Activated T-cell treated with anti-CD3 and anti-CD28 coated beads for 1 hour (primary cell): ENCODE measurements around the gene REXO5.
"Not testable (repeated sequence)": the region's sequence is repeated elsewhere in the genome, so short reads cannot be mapped to it uniquely, and the experiment has no call there.

Experiments
- DNase-seq: peaks from one replicate; pipeline ENCODE4 v3.0.0-alpha.2; 2020; ENCODE audit warnings: low read depth

Gene REXO5

GRCh38 chr16:20803192-20803560 is 3.2 kb upstream of the REXO5 start:
- DNase-seq: no peak

DNA sequence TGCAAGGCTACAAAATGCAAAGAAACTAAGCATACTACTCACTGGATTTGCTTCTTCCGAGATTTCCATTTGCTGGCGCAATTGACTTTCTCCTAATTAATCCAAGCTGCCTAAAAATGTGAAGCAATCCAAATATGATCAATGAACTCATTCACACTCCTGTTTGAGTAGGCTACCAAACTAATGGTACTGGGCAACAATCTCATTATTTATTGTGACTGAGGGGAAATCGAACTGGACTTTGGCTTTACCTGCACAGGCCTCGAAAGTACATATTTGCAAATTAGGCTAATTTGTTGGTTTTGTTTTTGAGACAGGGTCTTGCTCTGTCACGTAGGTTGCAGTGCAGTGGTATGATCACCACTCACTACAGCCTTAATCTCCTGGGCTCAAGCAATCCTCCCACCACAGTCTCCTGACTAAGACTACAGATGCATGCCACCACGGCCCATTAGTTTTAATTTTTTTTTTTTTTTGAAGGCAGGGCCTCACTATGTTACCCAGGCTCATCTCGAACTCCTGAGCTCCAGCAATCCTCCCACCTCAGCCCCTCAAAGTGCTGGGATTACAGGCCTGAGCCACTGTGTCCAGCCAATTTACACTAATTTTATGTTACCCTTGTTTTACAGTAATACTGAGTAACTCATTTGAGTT is 2.6 kb upstream of the REXO5 start:
- no peak for DNase-seq

DNA sequence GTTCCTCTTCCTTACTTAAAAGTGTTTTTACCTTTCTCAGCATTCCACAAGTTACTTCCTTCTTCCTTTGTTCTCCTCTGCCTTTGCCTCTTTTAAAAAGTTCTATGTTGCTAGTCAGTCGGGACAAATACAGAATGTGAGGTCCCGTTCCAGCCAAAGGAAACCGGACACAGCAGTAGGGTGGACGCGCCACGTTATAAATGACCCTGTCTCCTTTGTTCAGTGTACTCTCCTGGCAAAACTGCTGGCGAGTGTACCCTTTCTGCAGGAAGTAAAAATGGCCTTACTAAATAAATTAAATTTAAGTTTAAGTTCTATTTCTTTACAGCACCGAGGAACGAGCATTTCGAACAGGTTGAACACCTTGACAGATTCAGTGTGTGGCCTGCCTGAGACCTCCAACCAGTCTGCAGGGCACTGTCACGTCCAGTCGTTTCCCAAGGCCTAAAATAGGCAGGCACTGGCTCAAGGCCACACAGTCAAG is 601 bp upstream of the REXO5 start:
- DNase-seq: not testable (repeated sequence)

DNA sequence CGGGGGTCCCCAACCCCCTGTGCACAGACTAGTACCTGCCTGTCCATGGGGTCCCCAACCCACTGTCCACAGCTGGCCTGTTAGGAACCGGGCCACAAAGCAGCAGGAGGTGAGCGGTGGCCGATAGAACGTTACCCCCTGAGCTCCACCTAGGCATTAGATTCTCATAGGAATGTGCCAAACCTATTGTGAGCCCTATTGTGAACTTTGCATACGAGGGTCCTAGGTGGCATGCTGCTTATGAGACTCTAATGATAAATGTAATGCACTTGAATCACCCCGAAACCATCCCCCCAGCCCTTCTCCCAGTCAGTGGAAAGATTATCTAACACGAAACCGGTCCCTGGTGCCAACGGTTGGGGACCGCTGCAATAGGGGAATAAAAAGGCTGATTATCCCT is 1.5 kb downstream of the REXO5 start:
- no peak for DNase-seq

DNA sequence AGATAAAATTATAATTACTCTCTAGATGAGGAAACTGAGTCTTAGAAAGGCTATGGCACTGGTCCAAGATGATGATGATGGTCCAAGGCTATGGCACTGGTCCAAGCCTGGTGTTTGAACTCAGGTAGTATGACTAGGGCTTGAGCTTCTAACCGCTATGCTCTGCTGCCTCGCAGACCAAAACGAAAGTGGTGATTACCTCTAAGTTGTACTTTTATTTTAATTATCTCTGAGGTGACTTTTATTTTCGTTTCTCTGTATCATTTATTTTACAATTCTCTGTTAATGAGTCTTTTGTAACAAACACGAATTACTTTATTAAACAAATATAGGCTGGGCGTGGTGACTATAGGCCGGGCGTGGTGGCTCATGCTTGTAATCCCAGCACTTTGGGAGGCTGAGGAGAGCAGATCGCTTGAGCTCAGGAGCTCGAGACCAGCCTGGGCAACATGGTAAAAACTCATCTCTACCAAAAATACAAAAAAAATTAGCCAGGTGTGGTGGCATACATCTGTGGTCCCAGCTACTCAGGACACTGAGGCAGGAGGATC is 5.6 kb downstream of the REXO5 start:
- no peak for DNase-seq

GRCh38 chr16:20812510-20812909 is 6.2 kb downstream of the REXO5 start:
- DNase-seq: no peak

GRCh38 chr16:20814784-20815183 is 8.5 kb downstream of the REXO5 start:
- DNase-seq: no peak

DNA sequence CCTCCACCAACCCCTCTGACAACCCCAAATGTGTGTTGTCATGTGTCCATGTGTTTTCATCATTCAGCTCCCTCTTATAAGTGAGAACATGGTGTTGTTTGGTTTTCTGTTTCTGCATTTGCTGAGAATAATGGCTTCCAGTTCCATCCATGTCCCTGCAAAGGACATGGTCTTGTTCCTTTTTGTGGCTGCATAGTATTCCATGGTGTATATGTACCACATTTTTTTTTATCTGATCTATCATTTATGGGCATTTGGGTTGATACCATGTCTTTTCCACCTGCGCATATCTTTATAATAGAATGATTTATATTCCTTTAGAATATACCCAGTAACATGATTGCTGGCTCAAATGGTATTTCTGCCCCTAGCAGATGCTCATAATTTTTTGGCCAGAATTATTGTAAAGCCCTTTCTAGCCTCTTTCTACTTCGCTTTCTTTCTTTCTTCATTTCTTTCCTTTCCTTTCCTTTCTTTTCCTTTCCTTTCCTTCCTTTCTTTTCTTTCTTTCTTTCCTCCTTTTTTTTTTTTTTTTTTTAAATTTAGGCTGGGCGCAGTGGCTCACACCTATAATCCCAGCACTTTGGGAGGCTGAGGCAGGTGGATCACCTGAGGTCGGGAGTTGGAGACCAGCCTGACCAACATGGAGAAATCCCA is 12.7 kb downstream of the REXO5 start:
- DNase-seq: no peak

- DNase-seq: no peak
These were observed 15.4 kb downstream of the REXO5 start for GRCh38 chr16:20821682-20822081.

DNA sequence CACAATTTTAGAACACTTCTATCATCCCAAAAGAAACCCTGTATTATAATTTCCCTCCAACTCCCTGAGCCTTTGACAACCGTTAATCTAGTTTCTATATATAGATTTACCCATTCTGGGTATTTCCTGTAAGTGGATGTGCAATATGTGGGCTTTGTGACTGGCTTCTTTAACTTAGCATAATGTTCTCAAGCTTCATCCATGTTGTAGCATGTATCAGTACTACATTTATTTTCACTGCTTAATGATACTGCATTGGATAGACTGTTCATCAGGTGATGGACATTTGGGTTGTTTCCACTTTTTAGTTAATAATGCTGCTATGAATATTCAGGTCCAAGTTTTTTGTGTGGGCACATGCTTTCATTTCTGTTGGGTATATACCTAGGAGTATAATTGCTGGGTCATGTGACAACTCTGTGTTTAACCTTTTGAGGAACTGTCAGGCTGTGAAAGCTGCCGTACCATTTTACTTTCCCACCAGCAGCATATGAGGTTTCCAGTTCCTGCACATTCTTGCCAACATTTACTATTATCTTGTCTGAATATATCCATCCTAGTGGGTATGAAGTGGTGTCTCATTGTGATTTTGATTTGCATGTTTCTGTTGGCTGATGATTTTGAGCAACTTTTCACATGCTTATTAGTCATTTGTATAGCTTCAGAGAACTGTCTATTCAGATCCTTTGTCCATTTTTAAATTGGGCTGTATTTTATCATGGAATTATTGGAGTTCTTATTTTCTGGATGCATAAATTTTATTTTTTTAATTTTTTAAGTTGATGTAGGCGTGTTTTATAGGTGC is 16.4 kb downstream of the REXO5 start:
- no peak for DNase-seq

DNA sequence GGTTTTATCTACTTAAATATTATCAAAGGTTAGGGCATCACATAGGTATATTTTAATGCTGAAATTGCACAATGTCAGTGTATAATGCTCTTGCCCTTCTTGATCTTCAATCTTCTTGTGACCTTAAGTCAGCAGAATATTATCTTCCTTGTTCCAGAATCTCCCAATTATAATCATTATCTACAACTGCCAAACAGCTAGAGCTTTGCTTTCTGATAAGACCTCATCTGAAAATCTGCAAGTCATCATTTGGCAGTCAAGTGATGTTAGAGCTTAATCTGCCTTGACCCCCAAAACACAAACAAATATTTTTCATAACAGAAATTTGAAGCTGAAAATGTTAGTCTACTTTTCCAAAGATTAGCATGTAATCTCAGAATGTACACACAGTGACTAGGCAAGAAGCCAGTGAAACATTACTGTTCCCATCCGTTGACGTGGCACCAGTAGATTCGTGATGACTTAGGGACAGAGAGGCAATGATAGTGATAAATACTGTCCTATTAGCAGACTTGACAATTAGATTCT is 19.8 kb downstream of the REXO5 start:
- no peak for DNase-seq

GRCh38 chr16:20829536-20829935 is 23.2 kb downstream of the REXO5 start:
- DNase-seq: no peak

GRCh38 chr16:20830372-20830771 is 24.0 kb downstream of the REXO5 start:
- DNase-seq: no peak

DNA sequence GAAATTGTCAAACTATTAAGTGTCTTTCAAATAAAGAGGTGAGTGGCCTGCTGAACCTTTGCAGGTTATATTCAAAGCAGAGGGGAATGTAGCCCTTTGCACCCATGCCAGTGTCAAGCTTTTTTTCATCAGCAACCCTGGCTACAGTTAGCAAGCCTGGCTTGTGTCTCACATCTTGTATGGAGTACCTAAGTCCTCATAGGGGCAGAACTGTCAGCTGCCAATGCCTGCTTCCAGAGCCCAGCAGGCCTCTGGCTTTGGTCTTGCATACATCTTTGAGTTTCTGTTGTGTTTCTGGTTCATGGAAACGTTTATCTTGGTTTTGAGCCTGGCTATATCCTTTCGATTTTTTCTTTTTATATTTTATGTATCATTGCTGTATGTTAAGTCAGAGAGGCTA is 26.8 kb downstream of the REXO5 start:
- DNase-seq: no peak

GRCh38 chr16:20838240-20838639 is 31.9 kb downstream of the REXO5 start:
- no peak for DNase-seq

DNA sequence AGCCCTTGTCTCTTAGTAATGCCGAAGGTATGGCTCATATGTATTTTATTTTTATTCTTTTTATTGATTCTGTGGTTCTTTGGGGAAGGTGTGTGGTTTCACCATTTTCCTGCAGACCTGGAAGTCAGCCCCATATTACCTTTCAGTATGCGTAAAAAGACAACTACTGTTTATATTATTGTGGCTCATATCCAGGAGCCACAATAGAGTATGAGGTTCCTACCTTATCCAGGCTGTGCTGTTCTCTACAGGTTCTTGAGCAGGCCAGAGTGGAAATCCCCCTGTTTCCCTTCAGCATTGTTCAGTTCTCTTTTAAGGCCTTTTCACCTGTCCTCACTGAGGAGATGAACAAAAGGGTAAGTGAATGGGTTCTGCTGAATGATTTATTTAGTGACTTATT is 33.2 kb downstream of the REXO5 start:
- no peak for DNase-seq

DNA sequence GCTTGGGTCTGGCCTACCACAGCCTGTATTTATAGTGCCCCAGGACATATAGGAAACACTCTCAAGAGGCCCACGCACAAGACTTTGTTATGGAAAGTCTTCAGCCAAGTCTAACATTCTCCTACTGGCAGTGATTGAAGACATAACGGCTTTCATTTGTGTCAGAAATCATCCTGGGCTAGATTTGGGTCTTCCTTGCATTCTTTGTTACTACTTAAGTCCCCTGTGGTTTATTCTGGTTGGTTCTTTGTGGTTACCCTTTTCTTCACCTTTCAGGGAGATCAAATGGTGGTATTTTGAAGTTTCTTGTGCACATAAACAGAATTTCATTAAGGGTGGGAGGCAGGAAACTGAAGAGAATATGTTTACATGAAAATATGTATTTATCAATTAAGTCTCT is 37.7 kb downstream of the REXO5 start:
- DNase-seq: no peak

DNA sequence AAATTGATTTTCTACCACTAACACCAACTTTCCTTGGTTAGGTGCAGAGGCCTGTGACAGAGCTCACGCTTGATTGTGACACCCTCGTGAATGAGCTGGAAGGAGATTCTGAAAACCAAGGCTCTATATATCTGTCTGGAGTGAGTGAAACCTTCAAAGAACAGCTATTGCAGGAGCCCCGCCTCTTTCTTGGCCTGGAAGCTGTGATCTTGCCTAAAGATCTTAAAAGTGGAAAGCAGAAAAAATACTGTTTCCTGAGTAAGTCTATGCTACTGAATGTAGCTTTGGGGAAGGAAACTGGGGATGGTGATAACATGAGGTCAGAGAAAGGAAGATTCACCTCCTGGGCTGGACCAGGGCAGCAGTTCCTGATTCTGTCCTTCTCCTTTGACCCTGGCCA is 38.3 kb downstream of the REXO5 start:
- DNase-seq: no peak

- no peak for DNase-seq
These were observed 39.7 kb downstream of the REXO5 start for GRCh38 chr16:20846030-20846429.

DNA sequence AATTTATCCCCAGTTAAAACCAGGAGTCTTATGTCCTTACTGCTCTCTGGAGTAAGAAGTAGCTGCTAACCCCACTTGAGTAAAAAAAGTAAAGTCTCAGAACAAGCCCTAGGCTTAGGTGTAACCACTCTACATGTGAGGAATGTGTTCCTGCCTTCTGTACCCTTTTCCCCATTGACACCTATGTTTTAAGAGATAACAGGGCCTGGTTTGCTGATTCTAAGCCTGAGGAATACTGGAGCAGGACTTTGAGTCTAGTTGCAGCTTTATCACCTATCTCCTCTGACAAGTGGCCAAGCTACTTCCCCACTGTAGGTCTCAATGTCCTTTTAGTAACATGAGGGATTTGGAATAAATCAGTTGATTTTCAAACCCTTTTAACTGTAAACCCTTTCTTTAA is 40.2 kb downstream of the REXO5 start:
- no peak for DNase-seq

- DNase-seq: no peak
These were observed 41.2 kb downstream of the REXO5 start for GRCh38 chr16:20847550-20847949.

DNA sequence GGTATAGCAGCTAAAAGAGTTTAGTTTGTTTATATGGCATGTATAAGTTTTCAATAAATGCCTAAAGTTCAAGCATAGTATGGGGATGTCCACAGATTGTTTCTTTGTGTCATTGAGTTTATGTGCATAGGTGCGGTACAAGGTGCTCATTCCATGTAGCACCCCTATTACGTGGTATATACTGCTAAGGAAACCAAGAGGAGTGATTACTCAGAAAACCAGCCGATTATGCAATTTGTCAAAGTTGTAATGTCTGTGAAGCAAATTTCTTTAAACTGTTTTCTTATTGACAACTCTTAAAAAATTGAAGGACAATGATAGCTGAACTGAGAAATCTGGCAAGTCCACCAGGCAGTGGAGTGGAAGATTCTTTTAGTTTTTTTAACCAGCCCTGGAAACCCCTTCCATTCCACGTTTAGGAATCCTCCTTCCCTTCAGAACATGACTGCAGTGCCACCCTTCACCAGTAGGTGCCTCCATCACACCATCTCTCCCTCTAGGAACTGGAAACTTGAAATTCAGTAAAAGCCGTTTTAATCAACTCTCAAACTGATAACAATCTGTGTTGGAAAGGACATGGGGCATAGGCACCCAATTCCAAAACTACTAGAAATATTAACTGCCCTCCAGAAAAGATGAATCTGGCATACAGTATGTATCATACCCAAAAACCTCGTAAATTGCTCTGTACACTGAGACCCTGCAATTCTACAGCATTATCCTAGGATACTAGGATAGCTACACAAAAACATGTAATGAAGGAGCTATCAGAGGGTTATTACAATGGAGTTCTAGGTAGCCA is 43.5 kb downstream of the REXO5 start:
- peak; percentile 54 for DNase-seq
